GM19193 (cell line): ENCODE results near the gene SMCO4.

Experiments
- POLR2A ChIP-seq: IDR thresholded peaks from 4 replicates; pipeline ENCODE4 v1.6.1; 2011; ENCODE audit not compliant: insufficient read depth, insufficient read length; ENCODE audit errors: extremely low read depth

Gene SMCO4, protein sequence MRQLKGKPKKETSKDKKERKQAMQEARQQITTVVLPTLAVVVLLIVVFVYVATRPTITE

DNA sequence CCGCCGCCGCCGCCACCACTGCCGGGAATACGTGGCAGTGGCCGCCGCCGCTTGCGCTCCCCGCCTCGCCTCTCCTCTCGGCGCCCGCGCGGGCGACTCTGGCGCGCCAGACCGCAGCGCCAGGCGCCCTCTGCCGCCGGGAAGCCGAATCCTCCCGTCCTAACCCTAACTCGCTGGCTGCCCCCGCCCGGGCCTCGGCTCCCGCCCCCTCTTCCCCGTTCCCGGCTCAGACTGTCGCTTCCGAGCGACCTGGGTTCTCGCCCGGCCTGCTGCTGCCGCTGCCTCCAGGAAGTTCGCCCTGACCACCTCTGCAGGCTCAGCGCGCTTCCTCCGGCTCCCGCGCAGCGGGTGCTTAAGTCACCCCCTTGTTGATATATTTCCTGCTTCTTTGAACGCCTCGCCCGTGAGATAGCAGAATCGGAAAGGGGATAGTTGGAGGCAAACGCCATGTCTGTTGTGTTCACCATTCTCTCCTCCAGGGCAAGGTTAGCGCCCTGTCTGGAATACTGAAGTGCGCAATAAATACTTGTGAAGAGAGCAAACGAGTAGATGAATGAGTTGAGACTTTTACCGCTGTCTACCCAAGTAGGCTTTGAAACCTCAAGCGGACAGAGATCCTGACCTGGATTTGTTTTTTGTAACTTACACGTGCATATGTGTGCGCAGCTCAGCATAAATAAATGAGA, at the start of gene SMCO4:
Gene SMCO4, minus strand, starts transcription at position 100 of the 686 bp plus-strand sequence. CDS start 64,202 bp downstream, outside the sequence.
- peak; percentile 29 for TF ChIP-seq POLR2A

GRCh38 chr11:93591247-93591898, 48.2 kb upstream of the SMCO4 start:
- TF ChIP-seq POLR2A = no peak

GRCh38 chr11:93589347-93589746, 46.2 kb upstream of the SMCO4 start:
- TF ChIP-seq POLR2A = no peak

- no peak for TF ChIP-seq POLR2A
These were observed 44.8 kb upstream of the SMCO4 start for GRCh38 chr11:93587858-93588581.

GRCh38 chr11:93585758-93586157, 42.6 kb upstream of the SMCO4 start:
- TF ChIP-seq POLR2A = no peak

DNA sequence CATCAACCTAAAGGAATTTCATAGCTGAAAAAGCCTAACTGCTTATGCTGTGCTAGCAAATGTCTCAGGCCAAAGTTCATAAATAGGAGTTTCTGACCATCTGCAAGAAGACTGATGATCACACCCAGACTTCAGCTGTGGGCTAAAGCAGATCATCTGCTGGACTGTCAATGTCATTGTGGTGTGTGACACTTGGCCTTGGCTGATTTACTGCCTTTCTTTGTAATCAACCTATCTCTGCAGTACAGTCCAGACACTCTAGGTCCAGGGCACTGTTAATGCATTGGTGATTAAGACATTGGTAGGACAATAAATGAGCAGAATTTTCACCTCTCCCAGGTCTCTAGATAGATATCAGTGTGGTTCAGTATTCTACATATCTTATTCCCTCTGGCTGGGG, 40.3 kb upstream of the SMCO4 start:
- no peak for TF ChIP-seq POLR2A

- TF ChIP-seq POLR2A = no peak
These were observed 36.1 kb upstream of the SMCO4 start for GRCh38 chr11:93579187-93579751.

GRCh38 chr11:93577286-93577685, 34.1 kb upstream of the SMCO4 start:
- TF ChIP-seq POLR2A = no peak

GRCh38 chr11:93574638-93575220, 31.5 kb upstream of the SMCO4 start:
- TF ChIP-seq POLR2A = no peak

DNA sequence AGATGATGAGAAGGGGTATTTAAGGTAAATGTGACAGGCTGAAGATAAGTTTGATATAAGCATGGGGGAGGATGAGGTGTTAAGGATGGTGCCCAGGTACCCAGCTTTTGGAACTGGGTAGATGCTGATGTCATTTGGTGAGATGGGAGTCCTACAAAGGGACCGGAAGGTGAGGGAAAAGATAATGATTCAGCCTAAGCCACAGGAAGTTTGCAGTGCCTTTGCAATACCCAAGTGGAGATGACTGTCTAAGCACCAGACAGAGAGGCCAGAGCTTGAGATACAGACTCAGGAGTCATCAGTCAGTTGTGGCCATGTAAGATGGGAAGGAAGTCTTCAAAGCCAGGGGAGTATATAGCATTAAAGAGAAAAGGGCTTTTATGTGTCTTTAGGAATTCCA, 30.0 kb upstream of the SMCO4 start:
- no peak for TF ChIP-seq POLR2A

DNA sequence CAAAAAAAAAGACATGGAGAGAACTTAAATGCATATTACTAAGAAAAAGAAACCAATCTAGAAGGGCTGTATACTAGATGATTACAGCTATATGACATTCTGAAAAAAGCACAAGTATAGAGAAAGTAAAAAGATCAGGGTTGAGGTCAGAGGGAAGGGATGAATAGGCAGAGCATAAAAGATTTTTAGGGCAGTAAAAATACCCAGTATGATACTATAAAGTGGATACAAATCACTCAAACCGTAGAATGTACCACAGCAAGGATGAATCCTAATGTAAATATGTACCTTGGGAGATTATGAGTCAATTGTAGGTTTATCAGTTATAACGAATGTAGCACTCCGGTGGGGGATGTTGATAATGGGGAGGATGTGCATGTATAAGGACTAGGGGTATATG, 29.4 kb upstream of the SMCO4 start:
- TF ChIP-seq POLR2A = no peak

GRCh38 chr11:93572171-93572570, 29.0 kb upstream of the SMCO4 start:
- no peak for TF ChIP-seq POLR2A

- no peak for TF ChIP-seq POLR2A
These were observed 28.4 kb upstream of the SMCO4 start for GRCh38 chr11:93571612-93572011.

DNA sequence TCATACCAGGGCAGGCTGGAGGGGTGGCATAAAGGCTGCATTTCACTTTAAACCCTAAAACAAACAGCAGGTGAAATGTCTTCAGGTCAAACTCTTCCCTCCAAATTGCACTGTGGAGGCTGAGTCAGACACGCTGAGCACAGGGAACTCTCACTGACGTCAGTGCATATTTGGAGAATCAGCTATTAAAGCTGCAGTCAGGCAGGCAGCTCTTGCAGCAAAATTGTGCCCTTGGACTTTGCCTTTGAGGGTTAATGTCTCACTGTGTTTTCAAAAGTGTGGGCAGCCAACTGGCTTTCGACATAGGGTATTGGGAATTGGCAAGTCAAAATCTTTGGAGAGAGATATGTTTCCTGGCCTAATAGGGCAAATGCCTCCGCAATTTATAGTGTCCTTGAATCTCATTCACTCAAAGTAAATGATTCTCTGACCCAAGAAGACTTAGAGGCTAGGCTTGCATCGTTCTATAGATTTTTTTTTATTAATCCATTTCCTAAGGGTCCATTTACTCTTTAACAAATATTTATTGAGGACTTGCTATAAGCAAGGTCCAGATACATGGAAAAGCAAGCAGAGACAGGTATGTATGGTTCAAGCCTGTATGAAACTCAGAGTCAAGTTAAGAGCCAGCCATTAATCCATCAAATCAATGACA, 27.7 kb upstream of the SMCO4 start:
- TF ChIP-seq POLR2A = no peak
